ENCODE results near the gene MAPK7. TPM values are rescaled to one million over a fixed set of nuclear protein-coding genes. Genes with fewer than 3 reads are reported as not detected.

Gene MAPK7
- total RNA-seq, 2 experiments from 2014 or later = 8.7 to 10.7 TPM

Small RNA genes within 50 kb of the gene (microRNA-seq; reads per million reads assigned to microRNA genes)
- gene MIR1180 (ENCODE audit: borderline microRNAs expressed, borderline replicate concordance) = 606 reads per million, percentile 80 among the genes with 10 or more reads in this experiment

Other genes starting within 250 kb of the MAPK7 start
- 1 to 10 TPM; 5.4 to 5.6 TPM for gene EPN2, start 141.1 kb upstream of the MAPK7 start, total RNA-seq
- 1 to 10 TPM; 8.7 TPM for gene B9D1, start 15.8 kb upstream of the MAPK7 start, total RNA-seq
- gene MFAP4, start 8.7 kb downstream of the MAPK7 start, total RNA-seq = not detected
- gene RNF112, start 32.7 kb downstream of the MAPK7 start, total RNA-seq = under 1 TPM; 0.31 to 0.32 TPM
- under 1 TPM; 0.30 to 0.33 TPM for gene SLC47A1, start 155.4 kb downstream of the MAPK7 start, total RNA-seq